ENCODE measurements around the gene MYL12A. TPM values are rescaled to one million over a fixed set of nuclear protein-coding genes. Genes with fewer than 3 reads are reported as not detected.
A peak's percentile ranks its signal among the peaks of the same experiment; 100 is the strongest.

The MYL12A gene
- total and polyA plus RNA-seq, 2 of the 13 experiments (the other 11 are each of a cell fraction or from before 2014, with no cell fraction given) = 261 to 277 TPM

- 0 out of 2 replicates have a peak, but pooled peaks have one; percentile 44 for TF ChIP-seq ZMAT3 (CRISPR knock-in tag; conservative IDR thresholded peaks at IDR 0.05)
- TF ChIP-seq ARNTL (CRISPR knock-in tag; IDR thresholded peaks at IDR 0.05) = peak; percentile 60; the same call in 1 of the 2 replicates
- peak; percentile 89 for TF ChIP-seq ZNF644 (CRISPR knock-in tag; IDR thresholded peaks at IDR 0.05; ENCODE audit: low read depth)
- TF ChIP-seq ZBTB3 (CRISPR knock-in tag; IDR thresholded peaks at IDR 0.05; ENCODE audit: borderline replicate concordance, low read depth) = no peak
- TF ChIP-seq ZNF12 (CRISPR knock-in tag; IDR thresholded peaks at IDR 0.05) = no peak
- peak; percentile 71 for TF ChIP-seq TFDP2 (CRISPR knock-in tag; IDR thresholded peaks at IDR 0.05)
- TF ChIP-seq KLF12 (CRISPR knock-in tag; IDR thresholded peaks at IDR 0.05; ENCODE audit: borderline replicate concordance) = peak; percentile 96; the same call in 1 of the 2 replicates
- TF ChIP-seq AKAP8 (CRISPR knock-in tag; IDR thresholded peaks at IDR 0.05) = no peak
- TF ChIP-seq PLRG1 (conservative IDR thresholded peaks at IDR 0.05) = no peak
- TF ChIP-seq ZNF746 (CRISPR knock-in tag; IDR thresholded peaks at IDR 0.05) = no peak
- TF ChIP-seq CBFB (CRISPR knock-in tag; IDR thresholded peaks at IDR 0.05) = 0 out of 2 replicates have a peak, but pooled peaks have one; percentile 32
- peak; percentile 77 for TF ChIP-seq ZNF275 (CRISPR knock-in tag; IDR thresholded peaks at IDR 0.05; ENCODE audit: borderline replicate concordance)
- 0 out of 2 replicates have a peak, but pooled peaks have one; percentile 56 for TF ChIP-seq ZNF34 (CRISPR knock-in tag; IDR thresholded peaks at IDR 0.05; ENCODE audit: borderline replicate concordance)
- peak; percentile 70; the same call in 1 of the 2 replicates for TF ChIP-seq NR2C2 (CRISPR knock-in tag; IDR thresholded peaks at IDR 0.05; ENCODE audit: borderline replicate concordance)
- 0 out of 2 replicates have a peak, but pooled peaks have one; percentile 33 for TF ChIP-seq ZIK1 (CRISPR knock-in tag; IDR thresholded peaks at IDR 0.05; ENCODE audit: borderline replicate concordance, low read depth)
- TF ChIP-seq ZNF264 (CRISPR knock-in tag; IDR thresholded peaks at IDR 0.05) = peak; percentile 56; the same call in 1 of the 2 replicates
- TF ChIP-seq MYC (CRISPR knock-in tag; IDR thresholded peaks at IDR 0.05; ENCODE audit: borderline replicate concordance) = peak; percentile 78
- TF ChIP-seq KLF15 (CRISPR knock-in tag; IDR thresholded peaks at IDR 0.05; ENCODE audit: borderline replicate concordance) = no peak
- no peak for TF ChIP-seq ZNF7 (CRISPR knock-in tag; IDR thresholded peaks at IDR 0.05)
- peak; percentile 34; the same call in 1 of the 2 replicates for TF ChIP-seq RARA (CRISPR knock-in tag; IDR thresholded peaks at IDR 0.05)
- peak; percentile 90 for TF ChIP-seq PHF8 (CRISPR knock-in tag; IDR thresholded peaks at IDR 0.05)
- TF ChIP-seq DRAP1 (CRISPR knock-in tag; IDR thresholded peaks at IDR 0.05) = peak; percentile 54; the same call in 1 of the 2 replicates
- TF ChIP-seq ZNF331 (CRISPR knock-in tag; IDR thresholded peaks at IDR 0.05) = peak; percentile 75
- TF ChIP-seq FOXK1 (CRISPR knock-in tag; IDR thresholded peaks at IDR 0.05; ENCODE audit: borderline replicate concordance, low read depth) = peak; percentile 71; the same call in 1 of the 2 replicates
- peak; percentile 24 for TF ChIP-seq AGO2 (optimal IDR thresholded peaks at IDR 0.05; ENCODE audit: low read depth, low read length)
- peak; percentile 89 for TF ChIP-seq TAF1 (CRISPR knock-in tag; IDR thresholded peaks at IDR 0.05)
- no peak; the same call in 1 of the 2 replicates for TF ChIP-seq ZNF639 (CRISPR knock-in tag; conservative IDR thresholded peaks at IDR 0.05)
Observed at GRCh38 chr18:3297025-3297984, 49.7 kb downstream of the MYL12A start (continued).
